MCF 10A (cell line): ENCODE results near the gene SLC30A2. TPM values are rescaled to one million over a fixed set of nuclear protein-coding genes. Genes with fewer than 3 reads are reported as not detected.

Experiments used
- BruUV-seq: library from RNA; stranded (reverse); fragments of 400-500 nt; replicated peaks from 2 replicates; lab custom pipeline; 2021; lab: Mats Ljungman, UMichigan
- CTCF ChIA-PET: fragments of 300-600 bp; sonication (Branson Sonifier 250); formaldehyde crosslinking; extraction: SDS; loops from one replicate; lab custom pipeline; 2021; ENCODE audit warnings: antibody characterized with exemption, inconsistent platforms; lab: Yijun Ruan, JAX
- POLR2A ChIA-PET: fragments of 300-600, 350-650 bp; sonication (Branson Sonifier 250); formaldehyde crosslinking; extraction: SDS; loops from one replicate; lab custom pipeline; 2020; ENCODE audit warnings: antibody characterized with exemption, inconsistent platforms; lab: Yijun Ruan, JAX
- DNase-seq: peaks from one replicate; pipeline ENCODE4 v3.0.0-alpha.2; 2018; ENCODE audit not compliant: unreplicated experiment
- H3K27ac Mint-ChIP-seq: one replicate; pipeline ENCODE4 v1.8.0; 2022; ENCODE audit warnings: mild to moderate bottlenecking, low read depth, mixed read lengths; ENCODE audit not compliant: unreplicated experiment
- H3K27me3 Mint-ChIP-seq: one replicate; pipeline ENCODE4 v1.8.0; 2022; ENCODE audit warnings: mixed read lengths; ENCODE audit not compliant: insufficient read depth, unreplicated experiment
- H3K36me3 Mint-ChIP-seq: one replicate; pipeline ENCODE4 v1.8.0; 2022; ENCODE audit warnings: mild to moderate bottlenecking, moderate library complexity, mixed read lengths; ENCODE audit not compliant: insufficient read depth, unreplicated experiment
- H3K4me1 Mint-ChIP-seq: one replicate; pipeline ENCODE4 v1.8.0; 2022; ENCODE audit warnings: mixed read lengths; ENCODE audit not compliant: insufficient read depth, unreplicated experiment
- H3K4me3 Mint-ChIP-seq: one replicate; pipeline ENCODE4 v1.8.0; 2022; ENCODE audit warnings: mild to moderate bottlenecking, moderate library complexity, mixed read lengths; ENCODE audit not compliant: unreplicated experiment
- H3K9me3 Mint-ChIP-seq: one replicate; pipeline ENCODE4 v1.8.0; 2022; ENCODE audit warnings: mixed read lengths; ENCODE audit not compliant: unreplicated experiment
- intact Hi-C: fragments of 100-400 bp; cut with micrococcal nuclease; formaldehyde crosslinking; loops from 2 replicates; pipeline ENCODE4 v1.14.1; 2022
- total RNA-seq: library from RNA; stranded (reverse); gene quantifications from 2 replicates; pipeline ENCODE4 v1.2.3, GENCODE V29; 2022
- TF ChIP-seq, protein P1 (sequence below): fragments of 200-600 bp; IDR thresholded peaks from one replicate; pipeline ENCODE4 v1.8.0; 2022; ENCODE audit warnings: antibody characterized with exemption, mild to moderate bottlenecking; ENCODE audit not compliant: unreplicated experiment

SLC30A2 gene
- total RNA-seq, 1 experiment from 2014 or later, result not detected

DNA sequence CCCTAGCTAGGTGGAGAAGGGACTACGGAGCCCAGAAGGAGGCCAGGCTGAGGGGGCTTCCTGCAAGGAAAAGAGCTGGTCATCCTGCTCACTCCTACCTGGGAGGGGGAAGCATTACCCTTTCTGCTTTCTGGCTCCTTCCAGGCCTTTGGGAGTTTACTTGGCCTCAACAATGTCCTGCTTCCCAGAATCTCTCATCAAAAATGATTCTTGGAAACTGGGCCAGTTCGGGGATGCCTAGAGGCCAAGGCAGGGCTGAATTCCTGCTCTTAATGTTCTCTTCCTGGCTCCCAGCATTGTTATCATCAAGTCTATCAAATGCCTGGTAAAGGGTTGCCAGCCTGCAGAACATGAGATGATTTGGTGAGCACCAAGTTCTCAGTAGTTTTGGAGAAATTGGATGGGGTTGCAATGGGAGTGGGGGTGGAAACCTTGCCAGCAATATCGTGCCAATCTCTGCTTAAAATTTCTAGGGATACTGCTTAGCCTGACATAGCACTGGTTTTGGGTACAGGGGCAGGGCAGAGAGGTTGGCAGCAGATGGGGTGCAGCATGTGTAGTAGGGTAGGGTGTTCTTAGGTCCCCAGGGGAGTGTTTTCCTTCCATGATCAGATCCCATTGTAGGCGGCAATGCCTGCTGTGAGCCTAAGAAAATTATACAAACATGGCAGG lies 40.3 kb downstream of the SLC30A2 start:
- no peak for DNase-seq
- H3K4me3 Mint-ChIP-seq, result no peak overlapping the region
- H3K27me3 Mint-ChIP-seq, result no peaks in the 10 kb centered on the region
- ChIA-PET POLR2A (interaction anchor here (0.6 to 1.3 kb wide), 3 partner anchors 152 to 166 kb away, joined by 3 to 4 read pairs (median 3); no protein-coding TSS in a partner anchor), CTCF (interaction anchor here (0.6 to 0.9 kb wide), 3 partner anchors 8 to 102 kb away, joined by 3 to 4 read pairs (median 3); no protein-coding TSS in a partner anchor)
- no TSS peak for BruUV-seq
- H3K4me1 Mint-ChIP-seq, result no peaks in the 10 kb centered on the region
- no peaks in the 10 kb centered on the region for H3K36me3 Mint-ChIP-seq
- H3K9me3 Mint-ChIP-seq, result no peaks in the 10 kb centered on the region
- TF ChIP-seq, protein P1, sequence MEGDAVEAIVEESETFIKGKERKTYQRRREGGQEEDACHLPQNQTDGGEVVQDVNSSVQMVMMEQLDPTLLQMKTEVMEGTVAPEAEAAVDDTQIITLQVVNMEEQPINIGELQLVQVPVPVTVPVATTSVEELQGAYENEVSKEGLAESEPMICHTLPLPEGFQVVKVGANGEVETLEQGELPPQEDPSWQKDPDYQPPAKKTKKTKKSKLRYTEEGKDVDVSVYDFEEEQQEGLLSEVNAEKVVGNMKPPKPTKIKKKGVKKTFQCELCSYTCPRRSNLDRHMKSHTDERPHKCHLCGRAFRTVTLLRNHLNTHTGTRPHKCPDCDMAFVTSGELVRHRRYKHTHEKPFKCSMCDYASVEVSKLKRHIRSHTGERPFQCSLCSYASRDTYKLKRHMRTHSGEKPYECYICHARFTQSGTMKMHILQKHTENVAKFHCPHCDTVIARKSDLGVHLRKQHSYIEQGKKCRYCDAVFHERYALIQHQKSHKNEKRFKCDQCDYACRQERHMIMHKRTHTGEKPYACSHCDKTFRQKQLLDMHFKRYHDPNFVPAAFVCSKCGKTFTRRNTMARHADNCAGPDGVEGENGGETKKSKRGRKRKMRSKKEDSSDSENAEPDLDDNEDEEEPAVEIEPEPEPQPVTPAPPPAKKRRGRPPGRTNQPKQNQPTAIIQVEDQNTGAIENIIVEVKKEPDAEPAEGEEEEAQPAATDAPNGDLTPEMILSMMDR, result no peak
- H3K27ac Mint-ChIP-seq, result no peak overlapping the region
- intact Hi-C loops, result no loop called here

DNA sequence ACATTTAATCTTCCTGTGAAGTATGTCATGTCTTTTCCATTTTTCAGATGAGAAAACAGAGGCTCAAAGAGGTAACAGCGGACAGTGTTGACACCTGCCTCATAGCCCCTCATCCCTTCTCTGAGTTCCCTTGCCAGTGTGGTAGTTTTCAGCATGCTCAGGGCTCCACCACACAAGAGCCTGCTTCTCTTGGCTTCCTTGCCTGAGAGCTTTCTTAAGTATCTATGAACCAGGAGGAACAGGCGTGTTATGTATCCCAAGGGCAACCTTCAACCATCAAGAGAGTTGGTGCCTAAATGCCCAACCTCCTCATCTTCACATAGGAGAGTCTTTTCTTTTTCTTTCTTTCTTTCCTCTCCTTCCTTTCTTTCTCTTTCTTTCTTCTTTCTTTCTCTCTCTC lies 42.2 kb downstream of the SLC30A2 start:
- Mint-ChIP-seq H3K27ac (no peak overlapping the region), H3K4me3 (no peak overlapping the region), H3K36me3 (peaks cover 4% of the 10 kb centered on the region), H3K4me1 (no peaks in the 10 kb centered on the region), H3K9me3 (no peaks in the 10 kb centered on the region), H3K27me3 (no peaks in the 10 kb centered on the region)
- intact Hi-C loops, result no loop called here
- TF ChIP-seq, protein P1, result no peak
- ChIA-PET POLR2A (interaction anchor here (0.7 kb wide), 1 partner anchor 131 kb away, joined by 3 read pairs; no protein-coding TSS in a partner anchor), CTCF (interaction anchor here (1.1 kb wide), 1 partner anchor 101 kb away, joined by 4 read pairs; no protein-coding TSS in a partner anchor)
- no peak for DNase-seq
- BruUV-seq, result no TSS peak

DNA sequence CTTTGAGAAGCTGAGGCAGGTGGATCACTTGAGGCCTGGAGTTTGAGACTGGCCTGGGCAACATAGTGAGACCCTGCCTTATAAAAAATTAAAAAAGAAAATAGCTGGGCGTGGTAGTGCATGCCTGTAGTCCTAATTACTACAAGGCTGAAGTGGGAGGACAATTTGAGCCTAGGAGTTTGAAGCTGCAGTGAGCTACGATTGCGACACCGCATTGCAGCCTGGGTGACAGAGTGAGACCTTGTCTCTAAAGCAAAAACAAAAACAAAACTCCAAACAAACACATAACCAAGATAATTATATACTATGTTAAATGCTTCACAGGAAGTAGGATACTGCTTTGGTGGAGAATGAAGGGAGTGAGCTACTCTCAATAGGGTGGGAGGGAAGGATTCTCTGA lies 42.7 kb downstream of the SLC30A2 start:
- DNase-seq, result no peak
- H3K36me3 Mint-ChIP-seq, result peaks cover 4% of the 10 kb centered on the region
- H3K27me3 Mint-ChIP-seq, result no peaks in the 10 kb centered on the region
- TF ChIP-seq, protein P1, result no peak
- ChIA-PET POLR2A (no interaction called here), CTCF (interaction anchor here (1.1 kb wide), 1 partner anchor 100 kb away, joined by 4 read pairs; no protein-coding TSS in a partner anchor)
- H3K4me3 Mint-ChIP-seq, result no peak overlapping the region
- intact Hi-C loops, result no loop called here
- no peak overlapping the region for H3K27ac Mint-ChIP-seq
- peaks cover 5% of the 10 kb centered on the region for H3K4me1 Mint-ChIP-seq
- no peaks in the 10 kb centered on the region for H3K9me3 Mint-ChIP-seq
- no TSS peak for BruUV-seq

DNA sequence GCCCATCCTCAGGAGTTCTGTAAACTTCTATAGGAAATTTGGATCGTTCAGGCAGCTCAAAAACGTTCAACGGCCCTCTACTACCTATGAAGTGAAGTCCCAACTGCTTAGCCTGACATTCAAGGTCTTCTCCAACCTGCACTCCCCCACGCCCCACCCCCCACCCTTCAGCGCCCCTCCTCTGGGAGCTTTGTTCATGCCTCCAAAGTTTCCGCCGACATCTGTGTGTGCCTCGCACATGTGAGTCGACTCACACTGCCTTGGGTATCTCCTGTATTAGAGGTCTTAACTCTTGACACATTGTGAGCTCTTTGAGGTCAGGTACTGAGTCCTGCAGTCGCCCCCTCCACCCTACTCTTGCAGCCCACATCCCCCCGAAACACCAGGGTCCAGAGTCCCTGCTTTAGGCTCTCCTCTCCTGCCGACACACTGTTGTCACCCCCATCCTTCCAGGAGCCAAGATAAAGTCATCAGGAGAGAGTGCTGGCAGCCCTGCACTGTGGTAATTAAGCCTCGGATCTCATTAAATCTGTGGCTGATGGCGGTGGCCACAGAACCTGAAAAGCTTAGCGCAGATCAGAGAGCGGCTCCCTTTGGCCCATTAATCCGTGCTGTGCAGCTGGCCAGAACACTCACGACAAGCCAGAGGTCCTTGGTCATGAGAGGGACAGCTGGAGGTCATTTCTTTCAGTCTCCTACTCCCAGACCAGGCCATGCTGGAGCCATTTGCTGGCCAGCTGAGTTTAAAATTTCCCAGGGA lies 46.7 kb downstream of the SLC30A2 start:
- TF ChIP-seq, protein P1, result no peak
- intact Hi-C loops, result loop anchor here (2.0 to 5.0 kb wide), 2 partner anchors 94 to 177 kb away; no protein-coding TSS in a partner anchor
- POLR2A ChIA-PET, result interaction anchor here (0.8 to 5.6 kb wide), 5 partner anchors 36 to 179 kb away, joined by 3 to 39 read pairs (median 6); partner anchors contain the start of gene MTFR1L
- CTCF ChIA-PET, result interaction anchor here (0.5 to 8.0 kb wide), 9 partner anchors 35 to 461 kb away, joined by 3 to 106 read pairs (median 3); no protein-coding TSS in a partner anchor
- no peak overlapping the region for H3K4me3 Mint-ChIP-seq
- BruUV-seq, result no TSS peak
- DNase-seq, result no peak
- peaks cover 7% of the 10 kb centered on the region for H3K4me1 Mint-ChIP-seq
- no peaks in the 10 kb centered on the region for H3K9me3 Mint-ChIP-seq
- no peak overlapping the region for H3K27ac Mint-ChIP-seq
- H3K36me3 Mint-ChIP-seq, result peaks cover 4% of the 10 kb centered on the region
- no peaks in the 10 kb centered on the region for H3K27me3 Mint-ChIP-seq
